ENCODE data around the gene RNF217.
"Not testable (repeated sequence)": the region's sequence is repeated elsewhere in the genome, so short reads cannot be mapped to it uniquely, and the experiment has no call there.

The RNF217 gene

GRCh38 chr6:124961777-124962638 is at the start of gene RNF217:
TSS of gene RNF217 (plus strand) at chr6:124962437. CDS start at chr6:124962545, 108 bp downstream.
- peak; percentile 47 for DNase-seq (ENCODE audit: low read depth)

GRCh38 chr6:124913056-124913455 is 49.2 kb upstream of the RNF217 start:
- no peak for DNase-seq (ENCODE audit: low read depth)

GRCh38 chr6:124917769-124918168 is 44.5 kb upstream of the RNF217 start:
- no peak for DNase-seq (ENCODE audit: low read depth)

- not testable (repeated sequence) for DNase-seq (ENCODE audit: low read depth)
These were observed 42.5 kb upstream of the RNF217 start for GRCh38 chr6:124919703-124920102.

GRCh38 chr6:124924333-124924759 is 37.9 kb upstream of the RNF217 start:
- DNase-seq (ENCODE audit: low read depth), result peak; percentile 17

GRCh38 chr6:124926435-124926834 is 35.8 kb upstream of the RNF217 start:
- no peak for DNase-seq (ENCODE audit: low read depth)

- no peak for DNase-seq (ENCODE audit: low read depth)
These were observed 34.4 kb upstream of the RNF217 start for GRCh38 chr6:124927806-124928205.

GRCh38 chr6:124928851-124929250 is 33.4 kb upstream of the RNF217 start:
- no peak for DNase-seq (ENCODE audit: low read depth)

- DNase-seq (ENCODE audit: low read depth), result no peak
These were observed 24.6 kb upstream of the RNF217 start for GRCh38 chr6:124937645-124938044.

- DNase-seq (ENCODE audit: low read depth), result no peak
These were observed 21.0 kb upstream of the RNF217 start for GRCh38 chr6:124941259-124941658.

- DNase-seq (ENCODE audit: low read depth), result no peak
These were observed 18.6 kb upstream of the RNF217 start for GRCh38 chr6:124943658-124944057.

GRCh38 chr6:124947971-124948451 is 14.2 kb upstream of the RNF217 start:
- no peak for DNase-seq (ENCODE audit: low read depth)

GRCh38 chr6:124949706-124950105 is 12.5 kb upstream of the RNF217 start:
- no peak for DNase-seq (ENCODE audit: low read depth)

- no peak for DNase-seq (ENCODE audit: low read depth)
These were observed 8.4 kb upstream of the RNF217 start for GRCh38 chr6:124953808-124954207.

- DNase-seq (ENCODE audit: low read depth), result no peak
These were observed 7.0 kb upstream of the RNF217 start for GRCh38 chr6:124955108-124955856.

- no peak for DNase-seq (ENCODE audit: low read depth)
These were observed 6.2 kb upstream of the RNF217 start for GRCh38 chr6:124956018-124956417.

GRCh38 chr6:124958149-124958548 is 4.1 kb upstream of the RNF217 start:
- no peak for DNase-seq (ENCODE audit: low read depth)

GRCh38 chr6:124958759-124959354 is 3.4 kb upstream of the RNF217 start:
- DNase-seq (ENCODE audit: low read depth), result peak; percentile 5

- peak; percentile 11 for DNase-seq (ENCODE audit: low read depth)
These were observed 1.3 kb upstream of the RNF217 start for GRCh38 chr6:124960757-124961463.

- no peak for DNase-seq (ENCODE audit: low read depth)
These were observed 817 bp upstream of the RNF217 start for GRCh38 chr6:124961464-124961776.

GRCh38 chr6:124962639-124963415 is 590 bp downstream of the RNF217 start:
- peak; percentile 29 for DNase-seq (ENCODE audit: low read depth)
